Colonic mucosa (tissue), 4 donors: ENCODE measurements around the gene CCL23. TPM values are rescaled to one million over a fixed set of nuclear protein-coding genes. Genes with fewer than 3 reads are reported as not detected.

ENCODE experiments used
- DNase-seq: peaks from one replicate; pipeline ENCODE4 v3.0.0-alpha.2; 2020
- H3K27ac ChIP-seq: fragments of 200-600 bp; one replicate; pipeline ENCODE4 v1.8.0; 2021
- H3K27me3 ChIP-seq: fragments of 200-600 bp; one replicate; pipeline ENCODE4 v1.8.0; 2021
- H3K36me3 ChIP-seq: fragments of 200-600 bp; one replicate; pipeline ENCODE4 v1.8.0; 2021
- H3K4me1 ChIP-seq: fragments of 200-600 bp; one replicate; pipeline ENCODE4 v1.8.0; 2021; ENCODE audit warnings: mild to moderate bottlenecking
- H3K4me3 ChIP-seq: fragments of 200-600 bp; one replicate; pipeline ENCODE4 v1.8.0; 2021
- H3K9ac ChIP-seq, 2 donors: one replicate each; pipeline ENCODE4 v1.7.0; 2013; ENCODE audit warnings: control low read depth in 2 of 2, low read depth in 2 of 2, low read length in 2 of 2
- H3K9me3 ChIP-seq: fragments of 200-600 bp; one replicate; pipeline ENCODE4 v1.8.0; 2021
- intact Hi-C: fragments of 100-400 bp; cut with DNase I; formaldehyde crosslinking; loops from one replicate; pipeline ENCODE4 v1.14.1; 2022
- total RNA-seq, 2 donors: library from RNA; stranded (reverse); fragmentation: NEBNext Ultra II Directional in 1 of 2; extraction: Animal tissue kit (Norgen Biotek cat#: 25700) in 1 of 2; gene quantifications; one replicate each; pipeline ENCODE4 v1.2.1, GENCODE V29; 2021
- TF ChIP-seq, protein P1 (sequence below): fragments of 200-600 bp; IDR thresholded peaks from one replicate; pipeline ENCODE4 v1.8.0; 2022; ENCODE audit warnings: antibody characterized with exemption, mild to moderate bottlenecking
- donor health status: healthy.
- donor health status: DM: no; HTN: no; CAD: no.
- donor health status: DM: no; HTN: no; CAD: no.

CCL23 gene
- total RNA-seq, 2 donors from 2014 or later: 0.59 TPM; not detected in 1

DNA sequence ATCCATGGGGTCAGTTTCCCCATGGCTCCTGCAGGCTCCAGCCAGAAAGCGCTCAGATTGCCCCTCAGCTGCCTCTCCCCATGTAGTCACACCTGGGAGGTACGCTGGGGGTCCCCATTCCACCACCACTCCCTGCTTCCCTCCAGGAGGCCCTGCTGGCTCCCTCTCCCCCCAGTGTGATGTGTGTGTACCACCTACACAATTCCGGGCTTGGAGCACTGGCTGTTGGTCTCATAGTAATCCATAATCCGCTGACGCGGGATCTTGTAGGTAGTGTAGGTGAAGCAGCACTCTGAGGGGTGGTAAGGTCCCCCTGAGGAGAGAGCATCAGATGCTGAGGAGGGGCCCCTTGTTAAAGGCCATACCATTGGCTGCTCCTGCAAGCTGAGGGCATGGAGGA lies 33.6 kb downstream of the CCL23 start:
- no peak for DNase-seq
- Histone ChIP-seq H3K4me3 (no peak overlapping the region), H3K36me3 (no peaks in the 10 kb centered on the region), H3K9ac (no peak overlapping the region), H3K27me3 (no peaks in the 10 kb centered on the region), H3K27ac (no peak overlapping the region), H3K4me1 (no peaks in the 10 kb centered on the region), H3K9me3 (no peaks in the 10 kb centered on the region)
- intact Hi-C loops: no loop called here
- TF ChIP-seq, protein P1, sequence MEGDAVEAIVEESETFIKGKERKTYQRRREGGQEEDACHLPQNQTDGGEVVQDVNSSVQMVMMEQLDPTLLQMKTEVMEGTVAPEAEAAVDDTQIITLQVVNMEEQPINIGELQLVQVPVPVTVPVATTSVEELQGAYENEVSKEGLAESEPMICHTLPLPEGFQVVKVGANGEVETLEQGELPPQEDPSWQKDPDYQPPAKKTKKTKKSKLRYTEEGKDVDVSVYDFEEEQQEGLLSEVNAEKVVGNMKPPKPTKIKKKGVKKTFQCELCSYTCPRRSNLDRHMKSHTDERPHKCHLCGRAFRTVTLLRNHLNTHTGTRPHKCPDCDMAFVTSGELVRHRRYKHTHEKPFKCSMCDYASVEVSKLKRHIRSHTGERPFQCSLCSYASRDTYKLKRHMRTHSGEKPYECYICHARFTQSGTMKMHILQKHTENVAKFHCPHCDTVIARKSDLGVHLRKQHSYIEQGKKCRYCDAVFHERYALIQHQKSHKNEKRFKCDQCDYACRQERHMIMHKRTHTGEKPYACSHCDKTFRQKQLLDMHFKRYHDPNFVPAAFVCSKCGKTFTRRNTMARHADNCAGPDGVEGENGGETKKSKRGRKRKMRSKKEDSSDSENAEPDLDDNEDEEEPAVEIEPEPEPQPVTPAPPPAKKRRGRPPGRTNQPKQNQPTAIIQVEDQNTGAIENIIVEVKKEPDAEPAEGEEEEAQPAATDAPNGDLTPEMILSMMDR: no peak

DNA sequence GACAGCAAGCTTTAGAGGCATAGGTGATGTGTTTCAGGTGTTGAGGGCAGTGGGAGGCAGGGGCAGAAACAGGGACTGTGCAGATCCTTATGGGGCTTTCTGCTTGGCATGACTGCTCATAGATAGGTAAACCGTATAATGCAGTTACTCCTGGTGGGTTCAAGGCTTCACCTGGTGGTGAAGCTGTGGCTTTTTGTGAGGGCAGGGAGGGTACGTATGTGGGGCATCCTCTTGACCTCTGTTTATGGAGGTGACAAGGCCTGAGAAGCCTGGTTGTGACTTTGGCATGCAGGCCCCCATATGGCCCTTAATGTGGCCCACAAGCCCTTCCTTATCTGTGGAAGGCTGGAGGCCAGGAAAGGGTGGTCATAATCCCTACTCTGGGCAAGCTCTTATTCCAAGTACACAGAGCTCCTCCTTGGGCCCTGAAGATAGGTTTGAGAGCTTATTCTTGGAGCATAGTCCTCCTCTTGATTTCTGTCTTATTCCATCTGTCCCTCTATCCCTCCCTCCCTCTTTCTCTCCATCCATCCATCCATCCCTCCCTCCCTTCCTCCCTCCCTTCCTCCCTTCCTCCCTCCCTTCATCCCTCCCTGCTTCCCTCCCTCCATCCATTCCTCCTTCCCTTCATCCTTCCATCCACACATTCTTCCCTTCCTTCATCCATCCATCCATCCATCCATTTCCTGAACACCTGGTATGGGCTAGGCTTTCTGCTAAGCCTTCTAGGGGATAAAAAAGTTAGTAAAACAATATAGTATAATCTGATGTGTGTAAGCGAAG lies 35.2 kb downstream of the CCL23 start:
- intact Hi-C loops: no loop called here
- no peak overlapping the region for H3K27ac ChIP-seq

GRCh38 chr17:35981908-35982330 lies 35.9 kb downstream of the CCL23 start:
- TF ChIP-seq, protein P1: no peak
- H3K36me3 ChIP-seq: no peaks in the 10 kb centered on the region
- H3K4me1 ChIP-seq: no peaks in the 10 kb centered on the region
- no peak overlapping the region for H3K27ac ChIP-seq
- DNase-seq: no peak
- no peaks in the 10 kb centered on the region for H3K9me3 ChIP-seq
- H3K9ac ChIP-seq: no peak overlapping the region
- intact Hi-C loops: no loop called here
- H3K27me3 ChIP-seq: no peaks in the 10 kb centered on the region
- H3K4me3 ChIP-seq: no peak overlapping the region

More for the DNA sequence above, 35.2 kb downstream of the CCL23 start:
- H3K36me3 ChIP-seq: no peaks in the 10 kb centered on the region
- no peaks in the 10 kb centered on the region for H3K9me3 ChIP-seq
- H3K9ac ChIP-seq: no peak overlapping the region
- no peaks in the 10 kb centered on the region for H3K27me3 ChIP-seq
- TF ChIP-seq, protein P1: no peak
- H3K4me3 ChIP-seq: no peak overlapping the region
- DNase-seq: no peak
- no peaks in the 10 kb centered on the region for H3K4me1 ChIP-seq

DNA sequence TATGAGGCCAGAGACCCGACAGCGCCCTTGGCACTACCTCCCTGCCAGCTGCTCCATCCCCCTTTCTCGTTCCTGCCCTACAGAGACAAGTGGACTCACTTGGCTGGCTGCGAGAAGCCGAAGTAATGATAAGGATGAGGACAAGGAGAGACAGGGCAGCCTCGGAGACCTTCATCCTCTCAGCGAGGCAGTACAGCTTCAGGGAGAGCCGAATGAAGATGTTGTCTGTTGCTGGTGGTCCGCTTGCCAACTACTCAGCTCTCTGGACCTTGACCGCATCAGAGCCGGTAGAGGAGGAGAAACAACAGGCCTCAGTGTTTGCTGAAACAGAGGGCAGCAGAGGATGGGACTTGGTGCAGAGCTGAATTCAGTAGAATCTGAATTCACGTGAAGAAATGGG lies 36.5 kb downstream of the CCL23 start, which contains the start of gene CCL16:
TSS of gene CCL16 (minus strand) at position 252 of the 400 bp plus-strand sequence. CDS start at position 175, 77 bp downstream.
- Histone ChIP-seq H3K27ac (no peak within 1 kb of the TSS), H3K9ac (no peak within 1 kb of the TSS)
- intact Hi-C loops: no loop called here

DNA sequence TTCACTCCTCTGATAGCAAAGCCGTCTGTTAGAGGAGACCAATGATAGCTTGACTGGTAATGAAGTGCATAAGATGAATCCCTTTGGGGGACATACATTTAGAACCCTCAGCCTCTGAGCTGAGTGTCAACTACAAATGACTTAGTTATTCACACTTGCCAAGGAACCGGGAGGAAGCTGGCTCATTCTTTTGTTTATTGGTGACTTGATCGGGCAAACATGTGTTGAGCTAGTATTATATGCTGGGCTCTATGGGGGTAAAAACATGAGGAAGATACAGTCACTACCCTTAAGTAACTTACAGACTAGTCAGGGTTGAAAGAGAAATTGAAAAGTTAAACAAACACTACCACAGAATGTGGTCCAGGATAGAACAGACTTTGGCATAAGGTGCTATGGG lies 39.4 kb downstream of the CCL23 start:
- Histone ChIP-seq H3K27ac (no peak overlapping the region), H3K36me3 (no peaks in the 10 kb centered on the region), H3K4me1 (no peaks in the 10 kb centered on the region), H3K4me3 (no peak overlapping the region), H3K9me3 (no peaks in the 10 kb centered on the region), H3K9ac (no peak overlapping the region), H3K27me3 (no peaks in the 10 kb centered on the region)
- intact Hi-C loops: loop anchor here (5.0 to 10.0 kb wide), 2 partner anchors 94 to 506 kb away; partner anchors contain the start of gene ZNHIT3
- TF ChIP-seq, protein P1: no peak
- no peak for DNase-seq

More for the DNA sequence above, 36.5 kb downstream of the CCL23 start, which contains the start of gene CCL16:
- H3K27me3 ChIP-seq: no peaks in the 10 kb centered on the region
- H3K4me3 ChIP-seq: no peak within 1 kb of the TSS
- no peaks in the 10 kb centered on the region for H3K36me3 ChIP-seq
- H3K4me1 ChIP-seq: no peaks in the 10 kb centered on the region
- TF ChIP-seq, protein P1: no peak
- no peaks in the 10 kb centered on the region for H3K9me3 ChIP-seq
- no peak for DNase-seq
